Inferior parietal cortex (tissue), 1 donor: ENCODE measurements around the gene CASQ2.
A peak's percentile ranks its signal among the peaks of the same experiment; 100 is the strongest.

Experiments used
- DNase-seq: peaks from one replicate; pipeline ENCODE4 v3.0.0-alpha.2; 2016; ENCODE audit errors: extremely low spot score

The CASQ2 gene

GRCh38 chr1:115728341-115728740 is 40.2 kb downstream of the CASQ2 start:
- no peak for DNase-seq

- DNase-seq, result no peak
These were observed 40.7 kb downstream of the CASQ2 start for GRCh38 chr1:115727706-115728249.

DNA sequence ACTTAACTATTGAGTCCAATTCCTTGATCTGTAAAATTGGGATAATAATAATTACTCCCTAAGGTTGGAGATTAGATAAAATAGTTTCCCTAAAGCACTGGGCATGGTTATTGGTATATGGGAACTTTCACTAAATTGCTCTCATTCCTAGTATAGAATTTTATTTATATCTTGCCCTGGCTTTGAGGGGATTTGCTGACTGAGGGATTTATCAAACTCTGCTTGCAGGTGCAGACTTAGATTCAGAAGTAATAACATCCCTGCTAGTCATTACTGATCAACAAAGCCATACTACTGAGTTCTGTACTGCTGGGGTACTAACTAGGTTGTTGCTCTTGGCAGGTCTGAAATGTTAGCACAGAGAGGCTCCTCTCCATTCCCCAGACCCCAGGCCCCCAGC is 41.9 kb downstream of the CASQ2 start:
- DNase-seq, result no peak

DNA sequence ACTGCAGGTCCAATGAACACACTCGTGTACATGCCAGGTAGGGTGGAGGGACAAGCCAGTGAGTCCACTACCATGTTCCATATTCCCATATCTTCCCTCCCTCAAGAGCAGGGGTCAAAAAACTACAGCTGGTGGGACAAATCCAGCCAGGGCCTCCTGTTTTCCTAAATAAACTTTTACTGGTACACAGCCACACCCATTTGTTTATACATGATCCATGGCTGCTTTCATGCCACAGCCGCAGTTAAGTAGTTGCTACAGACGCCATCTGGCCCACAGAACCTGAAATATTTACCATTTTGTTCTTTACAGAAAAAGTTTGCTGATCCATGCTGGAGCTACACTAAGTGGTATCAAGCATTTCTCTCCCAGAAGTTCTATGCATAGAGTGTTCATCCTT is 42.4 kb downstream of the CASQ2 start:
- DNase-seq, result no peak

- no peak for DNase-seq
These were observed 42.9 kb downstream of the CASQ2 start for GRCh38 chr1:115725600-115725999.

DNA sequence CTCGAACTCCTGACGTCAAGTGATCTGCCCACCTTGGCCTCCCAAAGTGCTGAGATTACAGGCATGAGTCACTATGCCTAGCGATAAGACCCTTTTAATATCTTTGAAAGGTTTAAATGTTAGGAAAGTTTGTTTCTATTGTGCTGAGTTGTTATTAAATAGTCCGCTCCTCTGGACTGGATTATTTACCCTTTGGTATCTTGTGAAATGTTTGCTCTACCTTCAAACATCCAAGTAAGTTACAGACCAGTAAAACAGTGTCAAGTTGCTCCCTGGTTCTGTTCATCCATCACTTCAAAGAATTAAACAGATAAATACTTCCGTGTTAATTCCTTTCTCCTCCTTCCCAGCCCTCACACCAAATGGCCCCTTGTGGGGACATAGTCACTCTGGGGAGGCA is 44.8 kb downstream of the CASQ2 start:
- no peak for DNase-seq

DNA sequence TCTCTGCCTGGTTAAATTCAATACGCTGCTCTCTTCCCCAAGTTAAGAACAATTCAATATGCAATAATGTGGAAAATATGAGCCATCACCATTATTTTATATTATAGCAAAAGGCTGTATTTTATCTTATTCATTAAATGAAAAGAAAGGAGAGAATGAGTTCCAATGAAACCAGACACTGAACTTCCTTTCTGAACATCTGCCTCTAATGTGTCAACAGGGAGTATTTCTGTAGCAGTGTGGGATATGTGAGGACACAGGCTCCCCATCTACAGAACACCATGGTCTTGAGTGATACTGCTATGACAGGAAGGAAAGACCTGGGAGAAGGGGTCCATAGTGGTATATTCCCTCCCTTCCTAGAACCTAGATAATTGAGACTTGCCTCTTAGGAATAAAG is 46.3 kb downstream of the CASQ2 start:
- no peak for DNase-seq

- DNase-seq, result no peak
These were observed 49.2 kb downstream of the CASQ2 start for GRCh38 chr1:115719285-115719684.

DNA sequence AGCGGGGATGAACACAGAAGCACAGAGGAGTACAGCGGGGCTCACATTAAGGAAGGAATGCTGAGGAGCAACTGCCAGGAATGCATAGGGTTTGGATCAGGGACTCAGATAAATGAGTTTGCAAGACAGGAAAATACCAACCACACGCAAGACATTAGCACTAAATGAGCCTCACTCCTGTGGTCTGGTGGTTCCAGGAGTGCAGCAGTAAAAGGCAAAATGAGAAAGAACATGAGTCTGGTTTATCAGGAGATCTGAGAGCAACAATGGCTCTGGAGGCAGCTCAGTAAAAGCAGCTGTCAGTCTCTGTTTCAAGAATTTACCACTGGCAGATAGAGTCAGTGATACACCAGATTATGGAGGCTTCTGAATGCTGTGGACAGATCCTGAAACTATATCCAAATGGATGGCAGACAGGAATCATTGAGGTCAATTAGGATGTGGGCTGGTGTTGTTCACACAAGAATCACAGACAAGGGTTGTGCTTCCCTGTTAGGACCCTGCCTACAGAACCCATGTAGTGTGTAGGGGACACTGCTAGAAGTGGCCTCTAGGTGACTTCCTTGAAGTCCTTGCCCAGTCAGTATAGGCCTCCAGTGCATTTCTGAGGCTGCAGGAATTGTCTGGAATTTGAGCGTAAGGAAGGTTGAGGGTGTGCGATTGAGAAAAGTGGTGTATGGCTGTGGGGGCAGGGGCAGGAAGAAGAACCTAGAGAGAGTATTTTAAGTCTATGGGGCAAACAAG is 50.3 kb downstream of the CASQ2 start:
- DNase-seq, result no peak

GRCh38 chr1:115717541-115717940 is 51.0 kb downstream of the CASQ2 start:
- DNase-seq, result peak; percentile 51

- DNase-seq, result no peak
These were observed 53.9 kb downstream of the CASQ2 start for GRCh38 chr1:115714572-115715141.

DNA sequence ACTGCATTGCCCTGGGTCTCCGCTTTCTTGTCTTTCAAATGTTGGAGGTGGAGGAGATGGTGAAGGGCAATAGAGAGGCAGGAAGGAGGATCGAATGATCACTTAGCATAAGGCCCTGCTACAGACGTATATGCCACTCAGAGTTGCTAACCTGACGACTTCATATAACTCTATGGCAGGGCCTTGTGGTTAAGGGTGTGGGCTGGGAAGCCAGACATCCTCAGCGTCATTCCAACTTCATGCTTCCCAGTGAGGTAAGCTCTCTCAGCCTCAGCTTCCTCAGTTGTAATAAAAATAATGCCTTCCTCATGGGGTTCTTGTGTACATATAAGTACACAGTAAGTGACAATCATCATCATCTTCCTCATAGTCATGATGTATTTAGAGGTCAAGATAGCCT is 54.6 kb downstream of the CASQ2 start:
- no peak for DNase-seq

- no peak for DNase-seq
These were observed 55.5 kb downstream of the CASQ2 start for GRCh38 chr1:115712911-115713609.

GRCh38 chr1:115710859-115711624 is 57.5 kb downstream of the CASQ2 start:
- no peak for DNase-seq

- DNase-seq, result peak; percentile 30
These were observed 61.7 kb downstream of the CASQ2 start for GRCh38 chr1:115706587-115707425.

GRCh38 chr1:115705963-115706362 is 62.6 kb downstream of the CASQ2 start:
- DNase-seq, result no peak

DNA sequence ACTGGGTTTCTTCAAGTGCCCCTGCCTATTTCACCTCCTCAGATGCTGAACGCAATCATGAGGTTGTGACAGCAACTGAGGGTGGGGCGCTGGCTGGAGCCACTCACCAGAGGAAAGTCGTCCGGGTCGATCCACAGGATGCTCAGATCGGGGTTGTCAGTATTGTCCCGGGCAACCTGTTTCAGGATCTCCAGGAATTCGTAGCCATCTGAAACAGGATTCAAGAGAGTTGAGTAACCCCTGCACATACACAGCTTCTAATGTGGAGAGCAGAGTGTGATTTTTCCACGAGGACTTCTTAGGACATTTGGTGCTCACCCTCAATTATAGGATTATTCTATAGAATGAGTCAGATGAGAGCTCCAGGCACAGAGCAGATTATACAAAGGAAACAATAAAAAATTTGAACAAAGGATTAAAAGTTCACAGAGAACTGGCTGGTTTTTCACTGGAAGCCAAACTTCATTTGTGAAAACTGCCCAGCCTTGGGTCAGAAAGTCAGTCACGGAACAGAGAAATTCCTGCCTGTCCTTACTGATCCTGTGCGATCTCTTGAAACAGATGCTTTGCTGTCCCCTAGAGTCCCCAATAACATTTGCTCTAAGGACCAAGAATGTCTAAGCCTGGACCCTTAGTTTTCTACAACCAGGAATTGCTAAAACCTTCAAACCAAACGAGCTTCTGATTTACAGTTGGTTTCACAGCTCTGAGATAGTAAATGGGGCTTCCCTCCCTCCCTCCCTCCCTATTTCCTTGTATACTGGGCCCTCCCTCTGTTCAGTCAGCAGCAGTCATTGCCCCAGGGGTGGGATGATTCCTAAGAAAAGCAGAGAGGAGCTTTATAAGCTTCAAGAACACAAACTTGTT is 63.2 kb downstream of the CASQ2 start:
- DNase-seq, result no peak

DNA sequence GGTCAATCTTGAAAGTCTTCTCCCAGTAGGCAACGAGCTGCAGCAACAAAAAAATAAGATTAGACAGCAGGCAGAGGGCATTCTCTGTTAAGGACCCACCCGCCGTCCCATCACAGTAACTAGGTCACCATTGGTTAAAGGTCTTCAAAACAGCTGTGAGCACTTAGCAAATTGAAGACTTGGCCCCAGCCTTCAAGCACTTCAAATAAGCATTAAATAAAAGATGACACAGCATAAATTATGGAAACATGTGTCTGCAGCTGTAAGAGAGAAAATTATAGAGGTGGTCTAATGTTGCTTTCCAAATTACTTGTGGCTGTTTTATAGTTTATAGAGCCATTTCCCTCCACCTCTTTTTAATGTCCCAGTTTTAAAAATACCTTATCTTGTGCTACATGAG is 65.6 kb downstream of the CASQ2 start:
- no peak for DNase-seq

DNA sequence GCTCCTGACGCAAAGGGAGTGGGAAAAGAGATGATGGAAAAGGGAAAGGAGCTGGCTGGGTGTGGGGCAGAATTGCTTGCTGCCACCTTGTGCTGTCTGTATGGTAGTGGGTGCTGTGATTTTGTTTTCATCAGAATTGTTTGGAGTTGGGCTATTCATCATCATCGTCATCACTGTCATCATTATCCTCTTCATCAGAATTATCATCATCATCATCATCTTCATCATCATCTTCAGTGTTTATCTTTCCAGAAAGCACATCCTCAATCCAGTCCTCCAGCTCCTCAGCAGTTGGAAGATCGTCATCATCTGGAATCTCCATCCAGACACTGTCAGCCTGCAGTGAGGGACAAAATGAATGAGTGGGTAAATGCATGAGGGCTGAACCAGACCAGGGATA is 67.4 kb downstream of the CASQ2 start:
- no peak for DNase-seq

- DNase-seq, result no peak
These were observed 70.9 kb downstream of the CASQ2 start for GRCh38 chr1:115697619-115698018.
